GF-D8 (cell line): ENCODE data around the gene UBAC2.

ENCODE experiments used
- DNase-seq: peaks from one replicate; lab custom pipeline; 2025; lab: John Stamatoyannopoulos, UW

UBAC2 gene

DNA sequence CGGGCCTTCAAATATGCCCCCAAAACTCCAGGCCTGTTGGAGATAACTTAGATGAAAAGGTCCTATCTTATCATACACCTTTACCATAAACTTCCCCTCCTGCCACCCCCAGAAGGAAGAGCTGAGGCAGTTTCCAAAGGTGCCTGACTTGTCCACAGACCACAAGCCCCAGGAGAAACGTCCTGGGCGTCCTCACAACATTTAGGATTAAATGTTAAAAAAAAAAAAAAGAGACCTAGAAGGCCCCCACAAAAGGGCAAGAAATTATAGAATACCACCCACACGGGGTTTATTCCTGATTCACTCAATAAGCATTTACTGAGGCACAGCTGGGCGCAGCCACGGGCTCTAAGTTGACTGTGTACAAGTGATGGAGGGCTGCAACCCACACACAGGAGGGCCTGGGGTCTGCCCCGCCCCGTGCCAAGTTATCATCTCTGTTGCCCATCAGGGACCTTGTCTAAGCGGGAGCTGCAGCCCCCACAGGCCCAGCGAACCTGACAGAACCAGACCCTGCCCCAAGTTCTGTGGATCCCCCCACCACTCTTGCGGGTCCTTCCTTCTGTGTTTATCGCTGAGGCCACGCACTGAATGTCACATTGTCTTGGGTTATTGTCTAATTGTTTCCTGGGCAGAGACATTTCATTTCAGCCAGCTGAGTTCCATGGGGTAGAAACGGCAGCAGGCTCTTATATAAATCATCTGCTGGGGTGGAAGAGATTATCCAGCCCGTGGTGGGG, 217.6 kb downstream of the UBAC2 start:
- DNase-seq, result no peak

DNA sequence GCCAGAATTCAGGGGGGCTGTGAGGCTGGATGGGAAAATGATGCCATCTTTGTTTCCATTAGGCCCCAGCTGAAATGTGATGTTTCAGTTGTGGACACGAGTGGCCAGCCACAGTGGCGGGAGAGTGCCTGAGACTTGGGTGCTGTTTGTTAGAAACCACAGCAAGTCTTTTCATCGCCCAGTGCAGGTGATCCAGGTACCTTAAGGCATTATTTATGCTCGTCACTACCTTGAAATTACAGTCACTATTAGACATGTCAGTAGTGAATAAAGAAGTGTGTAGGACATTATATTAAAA, 218.1 kb downstream of the UBAC2 start:
- no peak for DNase-seq

GRCh38 chr13:99419591-99420243, 219.1 kb downstream of the UBAC2 start:
- no peak for DNase-seq

GRCh38 chr13:99421271-99421670, 220.6 kb downstream of the UBAC2 start:
- no peak for DNase-seq

GRCh38 chr13:99421758-99422585, 221.3 kb downstream of the UBAC2 start:
- no peak for DNase-seq

GRCh38 chr13:99422586-99423220, 222.0 kb downstream of the UBAC2 start:
- no peak for DNase-seq

- no peak for DNase-seq
Observed at GRCh38 chr13:99425485-99426341, 225.1 kb downstream of the UBAC2 start.

DNA sequence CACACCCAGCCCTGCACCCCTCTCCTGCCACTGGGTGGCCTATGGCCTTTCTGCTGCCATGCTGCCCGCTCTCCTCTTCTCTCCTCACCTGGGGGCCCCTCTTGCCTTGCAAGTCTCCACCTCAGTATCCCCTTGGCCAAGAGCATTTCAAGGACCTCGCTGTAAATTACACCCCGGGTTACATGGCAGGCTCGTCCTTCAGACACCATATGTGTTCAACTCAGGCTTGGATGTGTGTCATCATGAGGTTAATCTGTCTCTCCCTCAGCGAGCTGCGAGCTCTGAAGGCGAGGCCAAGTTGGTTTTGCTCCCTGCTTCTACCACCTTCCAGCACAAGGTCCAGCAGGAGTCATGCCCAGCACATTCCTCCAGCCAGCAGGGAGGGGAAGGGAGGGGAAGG, 225.8 kb downstream of the UBAC2 start:
- DNase-seq, result no peak

DNA sequence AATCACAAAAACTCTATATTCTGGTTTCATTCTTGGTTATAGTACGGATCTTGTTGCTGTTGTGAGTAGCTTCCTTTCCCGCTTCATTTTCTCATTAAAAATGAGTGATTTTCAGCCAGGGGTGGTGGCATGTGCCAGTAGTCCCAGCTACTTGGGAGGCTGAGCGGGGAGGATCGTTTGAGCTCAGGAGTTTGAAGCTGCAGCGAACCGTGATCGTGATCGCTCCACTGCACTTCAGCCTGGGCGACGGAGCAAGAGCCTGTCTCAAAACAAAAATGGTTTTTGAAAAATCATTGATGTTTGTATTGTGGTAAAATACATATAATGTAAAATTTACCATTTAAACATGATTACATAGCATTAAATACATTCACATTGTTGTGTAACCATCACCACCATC, 229.0 kb downstream of the UBAC2 start:
- DNase-seq, result no peak

DNA sequence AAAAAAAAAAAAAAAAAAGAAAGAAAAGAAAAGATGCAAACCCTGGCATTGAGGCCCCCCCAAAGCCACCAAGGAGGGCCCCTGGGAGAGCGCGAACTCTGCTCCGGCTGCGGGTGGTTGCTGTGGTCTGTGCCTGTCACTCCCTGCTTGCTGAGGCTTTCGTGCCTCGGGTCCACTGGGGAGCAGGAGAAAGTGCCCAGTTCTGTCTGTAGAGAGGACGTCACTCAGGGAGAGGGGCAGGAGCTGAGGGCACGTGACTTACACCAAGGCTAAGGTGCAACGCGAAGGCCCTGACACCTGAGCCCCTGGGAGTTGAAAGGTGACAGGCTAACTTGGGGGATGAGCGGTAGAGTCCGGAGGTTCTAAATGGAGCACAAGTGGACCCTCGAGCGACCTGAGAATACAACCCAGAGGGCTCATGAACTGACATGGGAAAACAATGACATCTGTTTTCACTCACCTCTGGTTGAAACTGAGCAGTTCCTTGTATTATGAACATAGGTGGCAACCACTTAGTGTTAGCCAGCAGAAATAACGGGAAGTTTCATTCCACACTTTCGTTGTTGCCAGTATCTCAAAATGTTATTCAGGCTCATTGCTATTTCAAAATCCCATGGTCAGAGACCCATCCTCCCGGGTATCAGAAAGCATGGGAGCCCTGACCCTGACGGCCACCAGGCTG, 231.4 kb downstream of the UBAC2 start:
- no peak for DNase-seq

GRCh38 chr13:99432609-99433542, 232.2 kb downstream of the UBAC2 start:
- no peak for DNase-seq

- no peak for DNase-seq
Observed at GRCh38 chr13:99433543-99434075, 233.0 kb downstream of the UBAC2 start.

DNA sequence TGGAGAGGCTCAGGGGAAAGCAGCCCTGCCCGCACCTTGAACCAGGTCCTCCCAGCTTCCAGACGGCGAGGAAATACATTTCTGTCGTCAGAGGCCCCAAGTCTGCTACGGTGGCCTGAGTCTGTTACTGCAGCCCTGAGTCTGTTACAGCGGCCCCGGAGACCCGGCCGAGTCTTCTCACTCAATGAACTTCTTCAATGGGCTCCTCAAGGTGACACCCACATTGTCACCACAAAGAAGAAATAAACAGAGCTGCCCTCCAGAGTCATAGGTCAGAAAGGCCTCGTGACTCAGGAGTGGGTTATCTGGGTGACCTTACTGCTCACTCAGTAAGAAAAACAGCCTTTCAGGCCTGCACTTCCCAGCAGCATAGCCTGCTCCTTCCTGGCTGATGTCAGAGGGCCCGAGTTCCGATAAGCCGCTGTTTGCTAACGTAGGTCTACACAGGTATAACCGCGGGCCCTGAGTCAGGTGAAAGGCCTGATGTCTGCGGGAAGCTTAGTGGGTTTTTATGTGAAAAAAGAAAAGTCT, 233.7 kb downstream of the UBAC2 start:
- DNase-seq, result no peak

GRCh38 chr13:99435116-99435515, 234.5 kb downstream of the UBAC2 start:
- no peak for DNase-seq

DNA sequence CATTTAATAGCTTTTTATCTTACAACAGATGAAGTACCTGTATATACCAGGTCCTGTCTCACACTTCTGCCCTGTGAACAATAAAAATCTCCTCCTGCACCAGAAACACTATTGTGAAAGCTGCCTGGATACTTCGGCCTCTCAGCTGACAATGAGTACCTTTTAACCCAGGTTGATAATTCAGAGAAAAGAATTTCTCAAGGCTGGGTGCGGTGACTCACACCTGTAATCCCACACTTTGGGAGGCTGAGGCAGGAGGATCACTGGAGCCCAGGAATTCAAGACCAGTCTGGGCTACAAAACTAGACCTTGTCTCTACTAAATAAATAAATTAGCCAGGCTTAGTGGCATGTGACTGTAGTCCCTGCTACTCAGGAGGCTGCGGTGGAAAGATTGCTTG, 235.3 kb downstream of the UBAC2 start:
- no peak for DNase-seq
